Smooth muscle cell (in vitro differentiated cells): ENCODE measurements around the gene GIPC2. TPM values are rescaled to one million over a fixed set of nuclear protein-coding genes. Genes with fewer than 3 reads are reported as not detected.
A peak's percentile ranks its signal among the peaks of the same experiment; 100 is the strongest.

ENCODE experiments used
- DNase-seq: peaks from one replicate; lab custom pipeline; 2025; ENCODE audit not compliant: unreplicated experiment; lab: John Stamatoyannopoulos, UW
- H2AFZ ChIP-seq: fragments of 200-600 bp; sonication (generic); 2 replicates; pipeline ENCODE4 v1.6.0; 2016; ENCODE audit warnings: antibody characterized with exemption, low read depth, mild to moderate bottlenecking
- H3F3A ChIP-seq: fragments of 200-600 bp; sonication (generic); 2 replicates; pipeline ENCODE4 v1.6.0; 2017; ENCODE audit warnings: antibody characterized with exemption, low read depth
- H3K27ac ChIP-seq: fragments of 200-600 bp; sonication (generic); 2 replicates; pipeline ENCODE4 v1.5.1; 2016; ENCODE audit warnings: low read depth, mild to moderate bottlenecking
- H3K27me3 ChIP-seq: fragments of 200-600 bp; sonication (generic); 2 replicates; pipeline ENCODE4 v1.6.1; 2016; ENCODE audit warnings: low read depth, mild to moderate bottlenecking
- H3K36me3 ChIP-seq: fragments of 200-600 bp; sonication (generic); 2 replicates; pipeline ENCODE4 v1.5.1; 2016; ENCODE audit warnings: low read depth
- H3K4me1 ChIP-seq: fragments of 200-600 bp; sonication (generic); 2 replicates; pipeline ENCODE4 v1.5.1; 2016; ENCODE audit warnings: low read depth
- H3K4me2 ChIP-seq: fragments of 200-600 bp; sonication (generic); 2 replicates; pipeline ENCODE4 v1.6.0; 2016; ENCODE audit warnings: mild to moderate bottlenecking
- H3K4me3 ChIP-seq: fragments of 200-600 bp; sonication (generic); 2 replicates; pipeline ENCODE4 v1.5.1; 2016; ENCODE audit warnings: mild to moderate bottlenecking
- H3K79me2 ChIP-seq: fragments of 200-600 bp; sonication (generic); 2 replicates; pipeline ENCODE4 v1.6.0; 2016; ENCODE audit warnings: low read depth, mild to moderate bottlenecking
- H3K9ac ChIP-seq: fragments of 200-600 bp; sonication (generic); 2 replicates; pipeline ENCODE4 v1.6.0; 2016; ENCODE audit warnings: low read depth
- H3K9me3 ChIP-seq: fragments of 200-600 bp; sonication (generic); replicated peaks from 2 replicates; pipeline ENCODE4 v1.5.1; 2016; ENCODE audit warnings: low read depth
- H4K20me1 ChIP-seq: fragments of 200-600 bp; sonication (generic); 2 replicates; pipeline ENCODE4 v1.6.0; 2016; ENCODE audit warnings: low read depth
- CTCF ChIP-seq: fragments of 200-600 bp; sonication (generic); IDR thresholded peaks from 2 replicates; pipeline ENCODE4 v1.5.1; 2017; ENCODE audit warnings: borderline replicate concordance, mild to moderate bottlenecking, antibody characterized with exemption; ENCODE audit not compliant: insufficient read depth, poor library complexity, severe bottlenecking
- WGBS: methylation state at CpG from one replicate; pipeline ENCODE4 v1.1.7; 2016; ENCODE audit warnings: low lambda C conversion rate; 5-methylcytosine and 5-hydroxymethylcytosine counted together
- polyA plus RNA-seq: library from polyadenylated mRNA; unstranded; fragments of >200 nt; fragmentation: Nextera tagmentation; extraction: Ambion mirVana; gene quantifications from 2 replicates; pipeline ENCODE4 v1.2.1, GENCODE V29; 2016
- total RNA-seq: library from RNA; depleted of rRNA; stranded (reverse); fragments of >200 nt; gene quantifications from 2 replicates; pipeline ENCODE4 v1.2.3, GENCODE V29; 2014

The GIPC2 gene
- total and polyA plus RNA-seq, 2 experiments from 2014 or later = 0.05 TPM; not detected in 1

DNA sequence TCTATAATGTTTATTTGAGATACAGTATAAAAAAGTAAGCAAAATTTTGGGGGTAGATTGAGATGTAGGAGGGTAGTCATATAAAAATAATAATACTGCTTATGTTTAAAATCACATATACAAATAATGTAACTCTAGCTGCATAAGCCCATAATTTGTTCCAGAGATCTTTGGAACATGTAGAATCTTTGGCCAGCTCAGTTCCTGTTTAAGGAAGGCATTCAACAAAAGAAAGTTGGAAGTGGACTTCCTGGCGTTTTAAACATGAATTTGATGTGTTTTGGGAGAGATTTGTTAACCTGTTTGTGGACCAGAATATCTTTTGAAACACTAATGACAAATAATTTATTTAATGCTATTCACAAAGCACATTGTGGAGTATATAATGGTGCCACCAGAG lies 27.7 kb downstream of the GIPC2 start:
- DNase-seq = no peak

GRCh38 chr1:78075621-78076020 lies 29.9 kb downstream of the GIPC2 start:
- H3K9me3 ChIP-seq = no peaks in the 10 kb centered on the region
- no peak overlapping the region for H3K9ac ChIP-seq
- H3K36me3 ChIP-seq = no peaks in the 10 kb centered on the region
- H3K4me3 ChIP-seq = no peak overlapping the region
- H3F3A ChIP-seq = no peaks in the 10 kb centered on the region
- TF ChIP-seq CTCF = no peak
- no peaks in the 10 kb centered on the region for H3K27me3 ChIP-seq
- H3K4me2 ChIP-seq = no peak overlapping the region
- no peaks in the 10 kb centered on the region for H4K20me1 ChIP-seq
- WGBS = 86% methylated on average over 3 of the region's 3 CpGs
- no peak for DNase-seq
- no peaks in the 10 kb centered on the region for H3K79me2 ChIP-seq
- H2AFZ ChIP-seq = no peak overlapping the region
- no peak overlapping the region for H3K27ac ChIP-seq
- peaks cover 8% of the 10 kb centered on the region for H3K4me1 ChIP-seq

More for the DNA sequence above, 27.7 kb downstream of the GIPC2 start:
- H2AFZ ChIP-seq = no peak overlapping the region
- no peaks in the 10 kb centered on the region for H3K9me3 ChIP-seq
- H3K9ac ChIP-seq = no peak overlapping the region
- H3K79me2 ChIP-seq = no peaks in the 10 kb centered on the region
- no peak overlapping the region for H3K4me2 ChIP-seq
- no peaks in the 10 kb centered on the region for H4K20me1 ChIP-seq
- peaks cover 10% of the 10 kb centered on the region for H3K27me3 ChIP-seq
- no peaks in the 10 kb centered on the region for H3K36me3 ChIP-seq
- no peak overlapping the region for H3K4me3 ChIP-seq
- H3K27ac ChIP-seq = no peak overlapping the region
- TF ChIP-seq CTCF = no peak
- H3F3A ChIP-seq = no peaks in the 10 kb centered on the region
- 89% methylated on average over 1 of the region's 1 CpG for WGBS
- H3K4me1 ChIP-seq = no peaks in the 10 kb centered on the region

GRCh38 chr1:78078358-78078757 lies 32.6 kb downstream of the GIPC2 start:
- Histone ChIP-seq H3K27ac (no peak overlapping the region), H3K4me1 (peaks cover 8% of the 10 kb centered on the region), H4K20me1 (no peaks in the 10 kb centered on the region), H2AFZ (no peak overlapping the region), H3K4me2 (no peak overlapping the region), H3F3A (no peaks in the 10 kb centered on the region), H3K27me3 (no peaks in the 10 kb centered on the region), H3K9ac (no peak overlapping the region), H3K4me3 (no peak overlapping the region), H3K9me3 (no peaks in the 10 kb centered on the region), H3K79me2 (no peaks in the 10 kb centered on the region), H3K36me3 (no peaks in the 10 kb centered on the region)
- no peak for TF ChIP-seq CTCF
- 90% methylated on average over 3 of the region's 3 CpGs for WGBS
- no peak for DNase-seq

DNA sequence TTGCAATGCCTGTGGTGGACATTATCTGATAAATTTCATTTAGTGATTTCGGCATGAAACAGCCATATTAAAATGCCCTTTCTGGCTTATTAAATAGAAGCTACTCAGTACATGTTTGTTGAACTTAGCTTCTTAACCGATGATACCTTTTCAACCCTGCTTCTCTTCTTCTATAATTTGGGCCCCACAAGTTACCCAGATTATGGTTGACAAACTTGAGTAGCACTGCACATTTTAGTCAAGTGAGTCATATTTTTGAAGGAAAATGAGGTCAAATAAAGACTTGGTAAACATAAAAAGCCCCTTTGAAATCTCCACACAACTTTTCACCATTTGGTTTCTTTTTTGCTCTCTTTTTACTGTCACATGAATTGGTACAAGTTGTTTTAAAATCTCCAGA lies 33.8 kb downstream of the GIPC2 start:
- H3K4me3 ChIP-seq = no peak overlapping the region
- DNase-seq = no peak
- no peak for TF ChIP-seq CTCF
- H3K4me2 ChIP-seq = peak overlapping the region; percentile 27
- no peaks in the 10 kb centered on the region for H3K9me3 ChIP-seq
- H3K27me3 ChIP-seq = no peaks in the 10 kb centered on the region
- peaks cover 8% of the 10 kb centered on the region for H3K4me1 ChIP-seq
- H3K79me2 ChIP-seq = no peaks in the 10 kb centered on the region
- no peaks in the 10 kb centered on the region for H4K20me1 ChIP-seq
- H3F3A ChIP-seq = no peaks in the 10 kb centered on the region
- no peak overlapping the region for H3K9ac ChIP-seq
- peak overlapping the region; percentile 5 for H3K27ac ChIP-seq
- no peaks in the 10 kb centered on the region for H3K36me3 ChIP-seq
- H2AFZ ChIP-seq = no peak overlapping the region
- WGBS = 69% methylated on average over 2 of the region's 2 CpGs
